ENCODE results near the gene SMOC2.
"Not testable (repeated sequence)": the region's sequence is repeated elsewhere in the genome, so short reads cannot be mapped to it uniquely, and the experiment has no call there.

Gene SMOC2

DNA sequence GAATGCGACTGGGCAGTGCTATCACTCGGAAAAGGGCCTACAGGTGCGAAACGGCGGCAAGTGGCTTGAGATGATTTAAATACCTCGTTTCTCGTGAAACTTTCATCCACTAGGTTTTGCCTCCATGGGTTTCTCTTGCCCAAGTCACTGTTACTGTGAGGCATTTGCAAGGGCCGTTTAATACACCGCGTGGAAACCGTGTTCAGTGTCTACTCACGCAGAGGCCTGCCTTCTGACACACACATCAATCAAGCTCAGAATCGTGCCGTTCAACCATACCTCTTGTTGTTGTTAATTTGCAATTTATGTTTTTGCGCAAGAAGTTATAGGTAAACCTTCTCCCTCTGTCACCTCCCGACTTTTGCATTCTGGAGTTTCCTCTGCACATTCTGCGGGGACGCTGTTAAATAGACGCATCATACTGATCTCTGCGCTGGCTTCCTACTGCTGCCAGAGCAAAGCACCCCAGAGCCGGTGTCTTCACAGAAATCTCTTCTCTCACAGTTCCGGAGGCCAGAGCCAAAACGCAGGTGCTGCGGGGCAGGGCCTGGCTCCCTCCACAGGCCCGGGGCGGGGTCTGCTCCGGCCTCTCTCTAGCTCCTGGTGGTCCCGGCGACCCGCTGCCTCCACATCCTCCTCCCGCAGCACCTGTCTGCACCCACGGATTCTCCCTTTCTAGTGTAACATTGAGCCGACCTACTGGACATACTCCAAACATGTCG, 251.4 kb downstream of the SMOC2 start:
- DNase-seq, result no peak

DNA sequence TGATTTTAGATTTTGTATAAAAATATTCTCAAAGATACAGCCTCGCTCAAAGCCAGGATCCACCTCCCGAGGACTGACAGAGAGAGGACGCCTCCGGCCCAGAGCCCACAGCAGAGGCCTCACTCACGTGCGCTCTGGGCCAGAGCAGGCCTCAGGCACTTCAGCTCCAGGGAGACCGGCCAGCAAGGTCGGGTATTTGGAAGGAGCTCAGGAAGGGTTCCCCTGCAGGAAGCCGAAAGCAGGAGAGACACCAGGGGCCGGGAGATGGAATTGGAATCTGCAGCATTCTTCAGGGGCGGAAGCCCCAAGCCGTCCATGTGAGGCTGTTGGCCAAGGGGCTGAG, 251.9 kb downstream of the SMOC2 start:
- DNase-seq, result not testable (repeated sequence)

DNA sequence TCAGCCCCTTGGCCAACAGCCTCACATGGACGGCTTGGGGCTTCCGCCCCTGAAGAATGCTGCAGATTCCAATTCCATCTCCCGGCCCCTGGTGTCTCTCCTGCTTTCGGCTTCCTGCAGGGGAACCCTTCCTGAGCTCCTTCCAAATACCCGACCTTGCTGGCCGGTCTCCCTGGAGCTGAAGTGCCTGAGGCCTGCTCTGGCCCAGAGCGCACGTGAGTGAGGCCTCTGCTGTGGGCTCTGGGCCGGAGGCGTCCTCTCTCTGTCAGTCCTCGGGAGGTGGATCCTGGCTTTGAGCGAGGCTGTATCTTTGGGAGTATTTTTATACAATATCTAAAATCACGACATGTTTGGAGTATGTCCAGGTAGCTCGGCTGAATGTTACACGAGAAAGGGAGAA, 253.8 kb downstream of the SMOC2 start:
- DNase-seq, result not testable (repeated sequence)

DNA sequence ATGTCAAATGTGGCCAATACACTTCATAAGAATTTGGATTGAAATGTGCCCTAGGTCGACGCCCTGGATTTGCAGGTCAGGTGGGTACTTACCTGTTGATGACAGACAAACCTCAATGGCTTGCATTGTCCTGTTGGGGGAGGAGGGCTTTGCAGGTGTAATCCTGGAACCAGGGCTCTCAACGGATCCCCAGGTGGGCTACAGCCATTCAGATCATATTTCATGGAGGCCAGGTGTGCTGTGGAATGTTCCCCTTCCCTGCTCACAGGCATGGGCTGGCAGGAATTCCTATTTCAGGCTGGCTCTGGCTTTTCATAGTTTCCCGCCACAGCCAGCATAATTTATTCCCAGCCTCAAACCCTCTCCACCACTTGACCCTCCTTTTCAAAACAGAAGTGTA, 254.7 kb downstream of the SMOC2 start:
- DNase-seq, result no peak

DNA sequence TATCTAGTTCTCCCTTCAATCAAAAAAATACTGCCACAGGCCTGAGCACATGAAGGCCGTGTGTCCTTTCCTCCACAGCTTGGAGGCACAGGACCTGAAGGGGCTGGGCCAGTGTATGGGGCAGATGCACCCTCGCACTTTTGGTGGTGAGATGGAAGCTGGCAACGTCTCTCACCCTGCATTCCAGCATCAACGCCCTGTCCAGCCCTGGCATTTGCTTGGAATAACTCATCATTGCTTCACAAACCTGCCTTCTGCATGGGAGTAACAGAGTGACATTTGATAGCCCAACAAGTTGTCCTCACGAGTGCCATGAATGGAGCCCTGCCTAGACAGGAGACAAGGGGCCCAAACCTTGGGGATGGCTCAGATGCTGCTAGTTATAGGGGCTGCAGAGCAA, 257.9 kb downstream of the SMOC2 start:
- DNase-seq, result no peak

DNA sequence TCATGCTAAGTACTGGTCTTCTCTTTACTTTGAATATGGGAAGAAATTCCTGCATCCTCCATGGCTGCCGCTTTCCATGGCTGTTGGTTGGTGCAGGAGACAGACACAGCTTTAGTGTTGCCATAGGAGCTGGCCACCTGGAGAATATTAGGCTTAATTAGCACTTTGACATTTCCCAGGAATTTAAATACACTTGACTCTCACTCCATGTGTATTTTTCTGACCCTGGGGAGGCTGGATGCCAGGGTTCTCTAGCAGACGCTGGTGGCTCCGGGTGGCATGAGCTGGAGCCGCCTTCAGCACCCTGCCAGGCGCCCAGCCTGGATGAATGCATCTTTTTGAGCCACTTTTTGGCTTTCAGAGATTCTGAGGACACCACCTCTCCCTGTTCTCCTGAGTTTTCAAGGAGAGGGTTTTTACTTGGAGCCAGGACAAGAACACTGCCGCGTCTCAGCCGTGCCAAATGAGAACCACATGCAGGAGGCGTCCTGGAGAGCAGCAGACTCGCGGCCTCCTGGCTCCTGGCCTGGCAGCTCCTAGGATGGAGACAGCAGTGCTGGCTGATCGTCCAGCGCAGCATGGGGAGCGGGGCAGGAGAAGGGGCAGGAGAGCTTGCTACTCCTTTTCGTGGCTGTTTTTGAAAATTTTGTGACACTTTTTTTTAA, 258.8 kb downstream of the SMOC2 start:
- DNase-seq, result no peak

DNA sequence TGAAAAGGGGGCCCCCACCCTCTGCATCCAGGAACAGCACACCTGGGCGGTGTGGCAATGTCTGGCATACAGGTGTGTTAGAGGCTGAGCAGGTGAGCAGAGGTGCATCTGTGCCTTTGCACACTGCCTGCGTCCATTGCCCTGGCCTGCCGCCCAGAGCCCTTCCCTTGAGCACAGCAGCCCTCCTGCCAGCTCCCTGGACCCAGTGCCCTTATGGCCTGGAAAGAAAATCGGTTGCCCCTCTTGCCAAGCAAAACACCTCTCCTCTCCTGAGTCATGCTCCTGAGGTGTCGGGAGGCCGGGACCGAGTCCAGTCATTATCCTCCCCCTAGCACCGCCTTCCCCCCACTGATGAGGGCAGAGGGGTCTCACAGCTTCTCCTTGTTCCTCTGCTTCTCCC, 259.9 kb downstream of the SMOC2 start:
- DNase-seq, result no peak

DNA sequence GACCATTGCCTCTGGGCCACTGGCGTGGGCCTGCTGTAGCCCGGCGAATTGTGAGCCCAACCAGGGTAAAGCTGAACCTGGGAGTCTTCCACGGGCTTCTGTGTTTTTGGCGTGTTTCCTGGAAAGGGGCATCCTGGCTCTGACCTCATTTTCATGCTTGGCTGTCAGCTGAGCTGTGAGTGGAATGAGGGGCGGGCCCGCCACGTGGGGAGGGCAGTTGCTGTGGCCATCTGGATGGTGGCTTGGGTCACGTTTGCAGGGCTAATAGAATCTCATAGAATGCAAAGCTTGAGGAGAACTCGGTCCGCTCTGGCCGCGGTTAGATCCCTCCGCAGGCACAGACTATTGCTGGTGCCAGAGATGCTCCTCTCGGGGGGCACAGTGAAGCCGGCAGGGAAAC, 263.0 kb downstream of the SMOC2 start:
- no peak for DNase-seq

DNA sequence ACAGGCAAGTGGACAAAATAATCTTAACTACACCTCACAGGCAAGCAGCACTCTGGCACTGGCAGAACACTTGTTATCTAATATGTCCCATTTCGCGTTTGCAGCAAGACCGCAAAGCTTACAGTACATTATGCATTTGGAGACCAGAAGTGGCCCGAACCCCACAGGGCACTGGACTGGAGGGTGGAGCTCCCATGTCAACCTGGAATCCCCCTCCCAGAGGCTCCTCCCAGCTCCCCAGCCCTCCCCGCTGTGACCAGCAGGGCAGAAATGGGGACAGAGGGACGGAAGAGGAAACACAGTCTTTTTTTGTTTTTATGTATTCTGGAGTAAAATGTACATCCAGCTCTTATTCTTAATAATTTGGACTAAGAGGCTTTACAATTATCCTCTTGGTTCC, 263.7 kb downstream of the SMOC2 start:
- no peak for DNase-seq

DNA sequence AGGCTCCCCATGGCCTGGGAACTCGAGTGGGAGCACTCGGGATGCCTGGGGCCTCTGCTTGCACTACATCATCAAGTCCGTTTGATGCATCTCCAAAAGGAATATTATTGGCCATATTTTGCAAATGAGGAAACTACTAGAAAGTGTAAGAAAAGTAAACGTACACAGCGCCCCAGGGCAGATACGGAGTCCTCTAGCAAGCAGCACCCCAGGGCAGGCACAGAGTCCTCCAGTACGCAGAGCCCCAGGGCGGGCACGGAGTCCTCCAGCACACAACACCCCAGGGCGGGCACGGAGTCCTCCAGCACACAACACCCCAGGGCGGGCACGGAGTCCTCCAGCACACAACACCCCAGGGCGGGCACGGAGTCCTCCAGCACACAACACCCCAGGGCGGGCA, 264.3 kb downstream of the SMOC2 start:
- DNase-seq, result not testable (repeated sequence)

DNA sequence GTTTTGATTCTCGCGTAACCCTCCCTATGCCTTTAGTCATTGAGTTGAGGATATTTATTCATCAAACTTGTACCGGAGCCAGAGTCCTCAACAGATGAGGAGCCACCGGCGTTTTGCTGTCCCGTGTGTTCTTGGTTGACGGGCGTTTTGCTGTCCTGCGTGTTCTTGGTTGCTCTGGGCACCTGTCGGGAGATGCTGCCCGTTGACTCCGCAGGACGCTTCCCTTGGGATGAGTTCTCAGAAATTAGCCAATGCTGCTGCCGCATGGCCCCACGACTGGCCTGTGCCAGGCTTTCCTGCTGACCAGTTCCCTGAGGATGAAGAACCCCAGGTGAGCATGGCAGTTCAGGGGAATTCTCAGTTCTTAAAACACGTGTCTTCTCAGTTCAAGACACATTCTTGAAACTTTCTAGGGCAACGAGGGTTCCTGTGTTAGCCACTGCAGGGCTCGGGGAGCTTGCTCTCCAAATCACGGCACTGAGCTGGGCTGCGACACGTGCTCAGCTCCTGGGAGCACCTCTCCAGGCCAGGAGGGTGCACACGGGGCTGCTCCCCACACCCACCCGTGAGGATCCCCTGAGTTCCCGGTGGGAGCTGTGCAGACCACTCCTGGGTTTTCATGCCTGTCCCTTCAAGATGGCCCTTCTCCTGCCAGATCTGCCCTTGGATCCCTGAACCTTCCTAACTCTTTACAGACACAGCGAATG, 265.6 kb downstream of the SMOC2 start:
- no peak for DNase-seq

DNA sequence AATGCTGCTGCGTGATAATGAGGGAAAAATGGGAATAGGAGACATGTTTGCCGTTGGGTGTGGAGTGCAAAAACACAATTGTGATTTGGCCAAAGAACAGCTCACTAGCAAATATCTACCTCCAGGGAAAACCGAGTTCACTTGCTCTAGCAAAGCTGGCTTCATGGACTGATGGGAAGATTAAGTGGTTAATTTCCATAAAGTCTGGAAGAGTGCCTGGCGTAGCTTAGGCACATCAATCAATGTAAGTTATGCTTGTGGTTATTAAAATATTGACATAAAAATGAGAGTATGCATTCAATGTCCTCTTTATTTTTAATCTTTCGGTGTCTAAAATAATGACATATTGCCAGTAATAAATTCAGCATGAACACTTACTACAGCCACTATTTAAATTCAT, 267.5 kb downstream of the SMOC2 start:
- DNase-seq, result no peak

DNA sequence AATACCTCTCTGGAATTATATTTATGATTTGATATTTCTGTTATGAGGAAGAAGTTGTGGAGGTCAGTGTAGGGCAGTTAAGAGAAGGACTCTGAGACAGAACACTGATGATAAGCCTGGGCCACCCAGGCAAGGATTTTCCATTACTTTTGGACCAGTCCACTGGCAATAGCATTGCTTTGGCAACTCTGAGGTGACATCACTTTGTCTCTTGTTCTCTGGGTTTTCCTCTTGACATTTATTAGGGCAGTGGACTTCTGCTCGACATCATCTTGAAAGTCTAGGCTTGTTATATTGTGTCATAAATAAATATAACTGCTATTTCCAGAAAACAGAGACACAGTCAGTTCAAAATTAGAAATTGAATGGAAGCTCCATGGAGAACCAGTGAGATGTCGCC, 268.0 kb downstream of the SMOC2 start:
- no peak for DNase-seq

DNA sequence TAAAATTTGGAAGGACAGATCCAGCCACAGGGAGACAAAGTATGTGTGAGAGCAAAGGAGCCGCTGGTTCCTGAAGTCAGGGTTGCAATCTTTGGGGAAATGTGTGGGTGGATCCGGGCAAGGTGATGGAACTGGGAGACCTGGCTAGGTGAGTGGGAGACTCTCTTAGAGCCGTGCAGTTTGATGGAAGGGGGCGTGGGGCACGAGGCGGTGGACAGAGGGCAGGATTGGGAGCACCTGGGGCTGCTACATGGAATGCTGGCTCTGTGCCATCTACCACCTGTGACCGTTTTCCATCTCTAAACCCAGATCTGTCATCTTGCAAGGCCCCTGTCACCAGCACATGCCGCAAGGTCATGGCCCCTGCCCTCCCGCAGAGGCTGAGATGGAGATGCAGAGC, 268.4 kb downstream of the SMOC2 start:
- DNase-seq, result no peak

DNA sequence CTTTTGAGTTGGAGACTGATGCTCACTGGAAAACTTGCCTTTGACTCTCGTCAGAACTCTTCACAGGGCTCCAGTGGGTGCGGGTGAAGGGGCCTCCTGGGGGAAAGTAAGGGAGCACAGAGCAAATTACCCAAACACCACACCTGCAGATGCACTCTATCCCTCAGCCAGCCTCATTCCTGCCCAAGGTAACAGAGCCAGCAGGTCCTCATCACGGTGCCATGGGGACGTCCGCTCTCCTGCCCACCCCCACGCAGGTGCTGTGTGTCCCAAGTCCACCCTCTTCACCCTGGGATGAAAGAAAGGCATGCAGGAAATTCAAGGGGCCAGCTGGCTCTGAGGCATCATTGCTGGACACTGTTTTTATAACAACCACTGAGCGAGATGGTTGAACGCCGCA, 269.0 kb downstream of the SMOC2 start:
- no peak for DNase-seq

DNA sequence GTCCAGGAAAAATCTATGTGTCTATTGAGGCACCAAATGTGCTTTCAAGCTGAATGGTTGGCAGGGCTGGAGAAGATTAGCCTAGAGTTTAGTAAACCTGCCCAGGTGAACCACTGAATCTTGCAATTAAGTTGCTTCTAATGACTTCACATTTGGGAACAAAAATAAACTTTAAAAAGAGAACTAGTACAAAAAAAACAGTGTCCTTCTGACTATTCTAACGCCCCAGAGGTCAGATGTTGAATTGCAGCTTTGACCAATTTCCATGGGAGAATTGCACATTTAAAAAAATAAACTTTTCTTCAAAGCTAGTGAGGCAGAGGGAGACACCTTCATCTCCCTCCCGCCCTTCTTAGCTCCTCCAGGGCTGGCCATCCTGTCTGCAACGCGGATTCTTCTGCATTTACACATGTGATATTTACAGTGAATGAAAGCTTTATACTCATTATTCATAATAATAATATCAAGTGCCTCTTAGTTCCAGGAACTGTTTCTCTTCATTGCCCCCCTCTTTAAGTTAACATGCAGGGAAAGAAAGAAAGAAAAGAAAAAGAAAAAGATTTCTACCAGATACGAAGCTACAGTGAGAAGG, 270.2 kb downstream of the SMOC2 start:
- DNase-seq, result no peak

DNA sequence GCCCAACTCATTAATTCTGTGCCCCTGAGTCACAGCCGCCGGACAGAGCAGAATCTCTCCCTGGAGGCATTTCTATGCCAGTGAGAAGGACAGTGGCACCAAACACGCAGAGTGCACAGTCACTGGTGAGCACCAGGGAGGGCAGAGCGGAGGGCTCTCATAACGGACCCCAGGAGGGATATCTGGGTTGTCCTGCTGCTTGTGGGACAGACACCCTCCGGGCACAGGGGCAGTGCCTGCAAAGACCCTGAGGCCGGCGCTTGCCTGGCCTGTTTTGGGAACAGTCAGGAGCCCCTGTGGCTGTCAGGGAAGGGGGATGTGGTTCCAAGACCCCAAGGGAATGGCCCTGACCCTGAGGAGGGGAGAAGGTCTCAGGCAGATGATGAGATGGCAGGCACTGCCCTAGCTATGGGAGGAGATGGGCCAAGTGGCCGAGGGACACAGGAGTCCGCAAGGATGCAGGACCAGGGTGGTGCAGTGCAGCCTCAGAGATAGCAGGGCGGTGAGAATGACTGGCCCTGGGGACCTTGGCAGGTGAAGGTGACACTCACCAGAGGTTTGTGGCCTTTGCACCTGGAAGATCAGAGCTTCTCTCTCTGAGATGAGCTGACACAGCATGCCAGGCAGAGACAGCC, 270.8 kb downstream of the SMOC2 start:
- DNase-seq, result no peak

DNA sequence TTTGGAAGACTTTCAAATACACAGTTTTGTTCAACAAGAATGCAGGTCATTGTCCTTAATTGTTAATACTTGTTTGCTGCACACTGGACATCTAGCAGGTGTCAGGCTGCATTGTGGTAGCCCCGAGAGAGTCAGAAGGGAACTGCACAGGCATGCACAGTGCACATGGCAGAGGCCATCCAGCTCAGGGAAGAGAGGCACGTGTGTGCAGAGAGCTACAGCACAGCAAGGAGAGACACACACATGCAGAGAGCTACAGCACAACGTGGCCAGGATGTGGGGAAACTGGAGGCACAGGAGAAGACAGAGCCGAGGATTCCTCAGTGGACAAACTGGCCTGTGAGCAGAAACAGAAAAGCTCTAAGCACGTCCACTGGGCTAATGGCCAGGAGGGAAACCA, 272.0 kb downstream of the SMOC2 start:
- DNase-seq, result no peak

DNA sequence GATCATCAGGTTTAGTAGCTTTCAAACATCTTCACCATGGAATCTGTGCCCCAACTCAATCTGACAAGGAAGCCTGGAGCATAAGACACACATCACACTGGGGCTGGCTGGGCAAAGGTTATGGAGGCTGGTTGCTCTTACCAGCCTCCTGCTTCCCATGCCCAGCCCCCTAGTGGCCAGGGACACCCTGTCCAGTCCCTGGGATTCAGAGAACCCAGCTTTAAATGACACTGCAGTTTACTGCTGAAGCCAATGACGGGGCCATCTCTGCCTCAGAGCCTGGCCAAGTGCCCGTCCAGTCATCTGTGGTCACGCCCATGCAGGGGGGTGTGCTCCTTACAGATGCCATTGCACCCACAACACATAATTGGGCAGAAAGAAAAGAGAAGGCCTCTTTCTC, 272.9 kb downstream of the SMOC2 start:
- DNase-seq, result no peak

DNA sequence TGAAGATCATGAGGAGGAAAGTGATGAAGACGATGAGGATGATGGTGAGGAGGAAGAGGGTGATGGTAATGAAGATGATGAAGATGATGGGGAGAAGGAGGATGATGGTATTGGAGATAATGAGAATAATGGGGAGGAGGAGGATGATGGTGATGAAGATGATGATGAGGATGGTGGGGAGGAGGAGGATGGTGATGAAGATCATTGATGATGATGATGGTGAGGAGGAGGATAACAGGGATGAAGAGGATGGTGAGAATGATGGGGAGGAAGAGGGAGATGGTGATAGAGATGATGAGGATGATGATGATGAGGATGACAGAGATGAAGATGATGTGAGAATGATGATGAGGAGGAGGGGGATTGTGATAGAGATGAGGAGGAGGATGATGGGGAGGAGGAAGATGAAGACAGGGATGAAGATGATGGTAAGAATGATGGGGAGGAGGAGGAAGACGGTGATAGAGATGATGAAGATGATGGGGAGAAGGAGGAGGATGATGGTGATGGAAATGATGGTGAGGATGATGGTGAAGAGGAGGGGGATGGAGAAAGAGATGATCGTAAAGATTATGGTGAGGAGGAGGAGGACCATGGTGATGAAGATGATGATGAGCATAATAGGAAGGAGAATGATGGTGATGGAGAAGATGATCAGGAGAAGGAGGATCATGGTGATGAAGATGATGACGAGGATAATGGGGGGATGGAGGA, 273.7 kb downstream of the SMOC2 start:
- DNase-seq, result no peak

DNA sequence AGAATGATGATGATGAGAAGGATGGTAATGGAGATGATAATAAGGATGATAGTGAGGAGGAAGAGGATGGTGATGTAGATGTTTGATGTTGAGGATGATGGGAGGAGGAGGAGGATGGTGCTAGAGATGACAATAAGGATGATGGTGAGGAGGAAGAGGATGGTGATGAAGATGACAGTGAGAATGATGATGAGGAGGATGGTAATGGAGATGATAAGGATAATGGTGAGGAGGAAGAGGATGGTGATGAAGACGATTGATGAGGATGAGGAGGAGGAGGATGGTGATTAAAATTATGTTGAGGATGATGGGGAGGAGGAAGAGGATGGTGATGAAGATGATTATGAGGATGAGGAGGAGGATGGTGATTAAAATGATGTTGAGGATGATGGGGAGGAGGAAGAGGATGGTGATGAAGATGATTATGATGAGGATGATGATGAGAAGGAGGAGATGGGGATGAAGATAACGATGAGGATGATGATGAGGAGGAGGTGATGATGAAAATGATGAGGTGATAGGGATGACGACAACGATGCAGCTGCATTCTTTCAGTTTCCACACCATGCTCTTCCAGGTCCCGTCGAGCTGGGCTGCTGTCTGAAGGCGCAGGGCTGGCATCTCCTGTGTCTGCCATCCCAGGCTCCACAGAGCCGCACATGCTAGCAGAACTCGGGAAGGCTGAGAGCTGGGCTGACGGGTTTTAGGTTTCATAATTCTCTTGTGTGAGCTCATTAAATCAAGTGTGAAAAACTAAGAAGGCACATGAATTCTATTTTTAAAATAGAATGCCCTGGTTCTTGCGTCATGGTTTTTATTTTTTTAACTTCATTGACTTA, 274.9 kb downstream of the SMOC2 start:
- no peak for DNase-seq

DNA sequence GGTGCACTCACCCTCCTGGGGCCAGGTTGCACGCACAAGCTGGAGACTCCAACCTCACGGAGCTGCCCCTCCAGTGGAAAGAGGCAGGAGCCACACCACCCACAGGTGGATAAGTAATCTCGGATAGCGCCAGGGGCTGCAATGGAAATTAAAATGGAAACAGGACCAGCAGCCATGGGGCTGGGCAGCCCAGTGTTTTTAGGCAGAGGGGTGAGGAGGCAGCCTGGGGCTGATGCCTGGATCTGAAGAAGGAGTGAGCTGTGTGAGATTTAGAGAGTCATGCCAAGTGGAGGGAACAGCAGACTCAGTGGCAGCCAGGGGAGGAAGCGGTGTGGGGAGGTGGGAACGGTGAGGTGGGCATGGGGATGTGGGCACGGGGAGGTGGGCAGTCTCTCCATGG, 275.6 kb downstream of the SMOC2 start:
- DNase-seq, result no peak
